ENCODE measurements around the gene CSK.

Gene CSK

GRCh38 chr15:74782259-74783071 lies 585 bp downstream of the CSK start:
- Histone ChIP-seq H3K4me3 (ENCODE audit: low read depth, low read length) (peak overlapping the region; percentile 69), H3K27ac (no peak overlapping the region), H3K9me3 (ENCODE audit: control insufficient read depth, low read length) (no peaks in the 10 kb centered on the region), H3K4me1 (peaks cover 13% of the 10 kb centered on the region), H3K36me3 (ENCODE audit: control insufficient read depth, insufficient read depth, low read length) (no peaks in the 10 kb centered on the region), H2AFZ (peak overlapping the region; percentile 38), H3K79me2 (peaks cover 6% of the 10 kb centered on the region), H3K9ac (no peak overlapping the region), H3K4me2 (ENCODE audit: low read length) (peak overlapping the region; percentile 78), H3K27me3 (ENCODE audit: control insufficient read depth, insufficient read depth, low read length) (no peaks in the 10 kb centered on the region)
- TF ChIP-seq CTCF (IDR thresholded peaks at IDR 0.05) = no peak

GRCh38 chr15:74783072-74783807 lies 1.4 kb downstream of the CSK start:
- no peaks in the 10 kb centered on the region for H3K9me3 ChIP-seq (ENCODE audit: control insufficient read depth, low read length)
- peak overlapping the region; percentile 69 for H3K4me3 ChIP-seq (ENCODE audit: low read depth, low read length)
- H3K36me3 ChIP-seq (ENCODE audit: control insufficient read depth, insufficient read depth, low read length) = no peaks in the 10 kb centered on the region
- peaks cover 6% of the 10 kb centered on the region for H3K79me2 ChIP-seq
- peaks cover 13% of the 10 kb centered on the region for H3K4me1 ChIP-seq
- TF ChIP-seq CTCF (IDR thresholded peaks at IDR 0.05) = no peak
- no peak overlapping the region for H2AFZ ChIP-seq
- peak overlapping the region; percentile 78 for H3K4me2 ChIP-seq (ENCODE audit: low read length)
- no peak overlapping the region for H3K9ac ChIP-seq
- H3K27ac ChIP-seq = no peak overlapping the region
- H3K27me3 ChIP-seq (ENCODE audit: control insufficient read depth, insufficient read depth, low read length) = no peaks in the 10 kb centered on the region

- H3K9ac ChIP-seq = no peak overlapping the region
- peak overlapping the region; percentile 78 for H3K4me2 ChIP-seq (ENCODE audit: low read length)
- H3K9me3 ChIP-seq (ENCODE audit: control insufficient read depth, low read length) = no peaks in the 10 kb centered on the region
- H3K79me2 ChIP-seq = peaks cover 6% of the 10 kb centered on the region
- no peak overlapping the region for H3K27ac ChIP-seq
- H2AFZ ChIP-seq = no peak overlapping the region
- no peaks in the 10 kb centered on the region for H3K27me3 ChIP-seq (ENCODE audit: control insufficient read depth, insufficient read depth, low read length)
- TF ChIP-seq CTCF (IDR thresholded peaks at IDR 0.05) = no peak
- peak overlapping the region; percentile 69 for H3K4me3 ChIP-seq (ENCODE audit: low read depth, low read length)
- peaks cover 18% of the 10 kb centered on the region for H3K4me1 ChIP-seq
- no peaks in the 10 kb centered on the region for H3K36me3 ChIP-seq (ENCODE audit: control insufficient read depth, insufficient read depth, low read length)
Measured at GRCh38 chr15:74783808-74784175, 1.9 kb downstream of the CSK start.

GRCh38 chr15:74784426-74785193 lies 2.7 kb downstream of the CSK start:
- no peak overlapping the region for H3K27ac ChIP-seq
- H3K9me3 ChIP-seq (ENCODE audit: control insufficient read depth, low read length) = no peaks in the 10 kb centered on the region
- no peak overlapping the region for H3K4me3 ChIP-seq (ENCODE audit: low read depth, low read length)
- no peak overlapping the region for H2AFZ ChIP-seq
- peaks cover 6% of the 10 kb centered on the region for H3K79me2 ChIP-seq
- no peak overlapping the region for H3K4me2 ChIP-seq (ENCODE audit: low read length)
- no peaks in the 10 kb centered on the region for H3K27me3 ChIP-seq (ENCODE audit: control insufficient read depth, insufficient read depth, low read length)
- H3K9ac ChIP-seq = no peak overlapping the region
- no peaks in the 10 kb centered on the region for H3K36me3 ChIP-seq (ENCODE audit: control insufficient read depth, insufficient read depth, low read length)
- no peak for TF ChIP-seq CTCF (IDR thresholded peaks at IDR 0.05)
- H3K4me1 ChIP-seq = peaks cover 19% of the 10 kb centered on the region

Measured in parathyroid adenoma (tissue), 2 donors.